ENCODE results near the gene DPCD. TPM values are rescaled to one million over a fixed set of nuclear protein-coding genes. Genes with fewer than 3 reads are reported as not detected.

Gene DPCD
- total RNA-seq, 1 experiment from 2014 or later: 20.3 TPM

- POLR2A ChIA-PET (ENCODE audit: unreplicated experiment): no interaction called here
Measured at GRCh38 chr10:101560298-101561067, 27.6 kb upstream of the DPCD start.

GRCh38 chr10:101561068-101561915 is 26.8 kb upstream of the DPCD start:
- Histone ChIP-seq H2AFZ (no peak overlapping the region), H4K20me1 (ENCODE audit: insufficient read depth) (no peaks in the 10 kb centered on the region), H3F3A (ENCODE audit: insufficient read depth, low read depth) (no peaks in the 10 kb centered on the region), H3K4me2 (no peak overlapping the region), H3K27me3 (ENCODE audit: insufficient read depth, low read depth) (peaks cover 6% of the 10 kb centered on the region; the same call in 1 of the 2 replicates), H3K36me3 (ENCODE audit: low read depth) (no peaks in the 10 kb centered on the region), H3K79me2 (ENCODE audit: low read depth) (no peaks in the 10 kb centered on the region), H3K9me2 (ENCODE audit: insufficient read depth) (no peaks in the 10 kb centered on the region), H3K9me3 (ENCODE audit: insufficient read depth, low read depth) (no peaks in the 10 kb centered on the region), H3K27ac (no peak overlapping the region), H3K4me3 (no peak overlapping the region), H3K4me1 (replicated peaks; ENCODE audit: insufficient read depth) (no peaks in the 10 kb centered on the region)
- no TSS peak for BruUV-seq (replicated peaks)
- CTCF ChIA-PET: no interaction called here
- POLR2A ChIA-PET (ENCODE audit: unreplicated experiment): no interaction called here
- TF ChIP-seq CTCF (conservative IDR thresholded peaks at IDR 0.05): no peak
- TF ChIP-seq EZH2 (IDR thresholded peaks at IDR 0.05; ENCODE audit: low read depth): no peak
- intact Hi-C loops (cut with micrococcal nuclease; ENCODE audit: unreplicated experiment): no loop called here
- no peak for DNase-seq

More at GRCh38 chr10:101560298-101561067, 27.6 kb upstream of the DPCD start:
- intact Hi-C loops (cut with micrococcal nuclease; ENCODE audit: unreplicated experiment): no loop called here
- BruUV-seq (replicated peaks): no TSS peak
- Histone ChIP-seq H2AFZ (no peak overlapping the region), H3K9me2 (ENCODE audit: insufficient read depth) (no peaks in the 10 kb centered on the region), H3K27me3 (ENCODE audit: insufficient read depth, low read depth) (no peaks in the 10 kb centered on the region), H3K4me2 (no peak overlapping the region), H3K4me1 (replicated peaks; ENCODE audit: insufficient read depth) (no peaks in the 10 kb centered on the region), H3F3A (ENCODE audit: insufficient read depth, low read depth) (no peaks in the 10 kb centered on the region), H3K9me3 (ENCODE audit: insufficient read depth, low read depth) (no peaks in the 10 kb centered on the region), H3K36me3 (ENCODE audit: low read depth) (no peaks in the 10 kb centered on the region), H3K27ac (no peak overlapping the region), H3K4me3 (no peak overlapping the region), H3K79me2 (ENCODE audit: low read depth) (no peaks in the 10 kb centered on the region), H4K20me1 (ENCODE audit: insufficient read depth) (no peaks in the 10 kb centered on the region)
- TF ChIP-seq EZH2 (IDR thresholded peaks at IDR 0.05; ENCODE audit: low read depth) (no peak), CTCF (conservative IDR thresholded peaks at IDR 0.05) (no peak)
- no peak for DNase-seq
- CTCF ChIA-PET: no interaction called here

DNA sequence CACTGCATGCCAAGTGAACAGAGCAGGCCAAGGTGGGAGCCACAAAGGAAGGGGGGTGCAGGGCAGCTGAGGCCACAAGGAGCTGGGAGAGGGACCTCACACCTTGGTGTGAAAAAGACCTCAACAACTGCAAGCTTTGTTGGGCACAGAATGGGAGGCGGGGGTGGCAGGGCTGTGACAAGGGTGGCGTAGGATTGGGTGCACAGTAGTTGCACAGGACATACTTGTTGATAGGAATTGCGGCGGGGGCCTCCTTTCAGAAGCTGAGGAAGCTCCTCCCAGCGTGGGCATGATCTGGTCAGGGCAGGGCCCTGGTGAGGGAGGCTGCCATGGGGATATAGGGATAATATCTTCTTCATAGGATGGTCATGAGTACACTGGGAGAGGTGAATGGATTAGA is 25.9 kb upstream of the DPCD start:
- no peak overlapping the region for H3K4me3 ChIP-seq
- H2AFZ ChIP-seq: no peak overlapping the region
- no peaks in the 10 kb centered on the region for H3K36me3 ChIP-seq (ENCODE audit: low read depth)
- TF ChIP-seq EZH2 (IDR thresholded peaks at IDR 0.05; ENCODE audit: low read depth) (no peak), CTCF (conservative IDR thresholded peaks at IDR 0.05) (no peak)
- H3K9me2 ChIP-seq (ENCODE audit: insufficient read depth): no peaks in the 10 kb centered on the region
- H3K27ac ChIP-seq: no peak overlapping the region
- no peaks in the 10 kb centered on the region for H3F3A ChIP-seq (ENCODE audit: insufficient read depth, low read depth)
- intact Hi-C loops (cut with micrococcal nuclease; ENCODE audit: unreplicated experiment): no loop called here
- no peaks in the 10 kb centered on the region for H3K79me2 ChIP-seq (ENCODE audit: low read depth)
- no peak for DNase-seq
- H3K4me1 ChIP-seq (replicated peaks; ENCODE audit: insufficient read depth): no peaks in the 10 kb centered on the region
- no peaks in the 10 kb centered on the region for H3K9me3 ChIP-seq (ENCODE audit: insufficient read depth, low read depth)
- no peak overlapping the region for H3K4me2 ChIP-seq
- ChIA-PET POLR2A (ENCODE audit: unreplicated experiment) (no interaction called here), CTCF (no interaction called here)
- no TSS peak for BruUV-seq (replicated peaks)
- H3K27me3 ChIP-seq (ENCODE audit: insufficient read depth, low read depth): peaks cover 12% of the 10 kb centered on the region
- no peaks in the 10 kb centered on the region for H4K20me1 ChIP-seq (ENCODE audit: insufficient read depth)

Measured in PC-9 (cell line).